ENCODE results near the gene KCNH6.

DNA sequence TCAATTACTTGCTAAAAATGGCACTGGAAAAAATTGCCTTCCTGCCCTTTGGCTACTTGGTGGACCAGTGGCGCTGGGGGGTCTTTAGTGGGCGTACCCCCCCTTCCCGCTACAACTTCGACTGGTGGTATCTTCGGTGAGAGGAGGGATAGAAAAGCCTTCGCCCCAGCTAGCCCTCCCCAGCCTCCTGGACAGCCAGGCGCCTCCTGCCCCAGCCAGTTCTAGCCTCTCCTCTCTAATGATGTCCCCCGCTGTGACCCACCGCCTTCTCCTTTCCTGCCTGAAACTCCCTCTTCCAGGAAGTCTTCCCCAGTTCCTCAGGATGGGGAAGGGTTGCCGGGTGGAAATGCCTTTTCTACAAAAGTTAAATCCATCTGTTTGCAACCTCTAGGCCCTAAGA is 40.1 kb upstream of the KCNH6 start:
- TF ChIP-seq, protein P1, sequence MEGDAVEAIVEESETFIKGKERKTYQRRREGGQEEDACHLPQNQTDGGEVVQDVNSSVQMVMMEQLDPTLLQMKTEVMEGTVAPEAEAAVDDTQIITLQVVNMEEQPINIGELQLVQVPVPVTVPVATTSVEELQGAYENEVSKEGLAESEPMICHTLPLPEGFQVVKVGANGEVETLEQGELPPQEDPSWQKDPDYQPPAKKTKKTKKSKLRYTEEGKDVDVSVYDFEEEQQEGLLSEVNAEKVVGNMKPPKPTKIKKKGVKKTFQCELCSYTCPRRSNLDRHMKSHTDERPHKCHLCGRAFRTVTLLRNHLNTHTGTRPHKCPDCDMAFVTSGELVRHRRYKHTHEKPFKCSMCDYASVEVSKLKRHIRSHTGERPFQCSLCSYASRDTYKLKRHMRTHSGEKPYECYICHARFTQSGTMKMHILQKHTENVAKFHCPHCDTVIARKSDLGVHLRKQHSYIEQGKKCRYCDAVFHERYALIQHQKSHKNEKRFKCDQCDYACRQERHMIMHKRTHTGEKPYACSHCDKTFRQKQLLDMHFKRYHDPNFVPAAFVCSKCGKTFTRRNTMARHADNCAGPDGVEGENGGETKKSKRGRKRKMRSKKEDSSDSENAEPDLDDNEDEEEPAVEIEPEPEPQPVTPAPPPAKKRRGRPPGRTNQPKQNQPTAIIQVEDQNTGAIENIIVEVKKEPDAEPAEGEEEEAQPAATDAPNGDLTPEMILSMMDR (IDR thresholded peaks at IDR 0.05) = no peak
- TF ChIP-seq POLR2A (IDR thresholded peaks at IDR 0.05) = no peak
- no peak for TF ChIP-seq EP300 (IDR thresholded peaks at IDR 0.05)
- TF ChIP-seq POLR2AphosphoS5 (IDR thresholded peaks at IDR 0.05) = no peak

All from gastroesophageal sphincter (tissue), 3 donors.